Activated T-helper 17 cell treated with anti-CD3 and anti-CD28 coated beads, Interleukin-2, amount 50 U/mL, for 72 hours (primary cell): ENCODE results near the gene PYGO2. TPM values are rescaled to one million over a fixed set of nuclear protein-coding genes. Genes with fewer than 3 reads are reported as not detected.

Experiments
- ATAC-seq: fragments of 150-1000 bp; cut with Tn5 transposase; replicated peaks from 2 replicates; pipeline ENCODE4 v1.10.0; 2021; ENCODE audit warnings: mild to moderate bottlenecking, moderate library complexity
- H3K27ac Mint-ChIP-seq: one replicate; pipeline ENCODE4 v1.8.0; 2022; ENCODE audit warnings: mixed read lengths
- H3K27me3 Mint-ChIP-seq: one replicate; pipeline ENCODE4 v1.8.0; 2022; ENCODE audit warnings: mixed read lengths
- H3K36me3 Mint-ChIP-seq: one replicate; pipeline ENCODE4 v1.8.0; 2022; ENCODE audit warnings: low read depth, mild to moderate bottlenecking, mixed read lengths
- H3K4me1 Mint-ChIP-seq: one replicate; pipeline ENCODE4 v1.8.0; 2022; ENCODE audit warnings: mixed read lengths
- H3K4me3 Mint-ChIP-seq: one replicate; pipeline ENCODE4 v1.8.0; 2022; ENCODE audit warnings: mild to moderate bottlenecking, mixed read lengths
- H3K9me3 Mint-ChIP-seq: one replicate; pipeline ENCODE4 v1.8.0; 2022; ENCODE audit warnings: mixed read lengths
- total RNA-seq, 2 donors: library from RNA; stranded (reverse); gene quantifications; one replicate each; pipeline ENCODE4 v1.2.3, GENCODE V29; 2022

PYGO2 gene
- total RNA-seq, 2 donors from 2014 or later: 35.6 to 39.2 TPM

GRCh38 chr1:154966111-154966510 is 4.5 kb upstream of the PYGO2 start:
- no peaks in the 10 kb centered on the region for H3K9me3 Mint-ChIP-seq
- H3K27ac Mint-ChIP-seq: no peak overlapping the region
- peaks cover 19% of the 10 kb centered on the region for H3K4me1 Mint-ChIP-seq
- H3K27me3 Mint-ChIP-seq: no peaks in the 10 kb centered on the region
- no peak for ATAC-seq
- peaks cover 83% of the 10 kb centered on the region for H3K36me3 Mint-ChIP-seq
- no peak overlapping the region for H3K4me3 Mint-ChIP-seq

DNA sequence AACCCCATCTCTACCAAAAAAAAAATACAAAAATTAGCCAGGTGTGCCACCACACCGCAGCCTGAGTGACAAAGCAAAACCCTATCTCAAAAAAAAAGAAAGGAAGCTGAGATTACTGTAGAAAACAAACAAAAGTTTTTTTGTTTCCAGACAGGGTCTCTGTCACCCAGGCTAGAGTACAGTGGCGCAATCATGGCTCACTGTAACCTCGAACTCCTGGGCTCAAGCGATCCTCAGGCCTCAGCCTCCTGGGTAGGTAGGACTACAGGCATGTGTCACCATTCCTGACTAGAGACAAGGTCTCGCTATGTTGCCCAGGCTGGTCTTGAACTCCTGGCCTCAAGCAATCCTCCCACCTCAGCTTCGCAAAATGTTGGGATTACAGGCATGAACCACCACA is 2.8 kb upstream of the PYGO2 start:
- peaks cover 10% of the 10 kb centered on the region for H3K4me1 Mint-ChIP-seq
- no peak overlapping the region for H3K4me3 Mint-ChIP-seq
- ATAC-seq: no peak
- H3K36me3 Mint-ChIP-seq: peaks cover 95% of the 10 kb centered on the region
- no peaks in the 10 kb centered on the region for H3K27me3 Mint-ChIP-seq
- H3K27ac Mint-ChIP-seq: peak overlapping the region; percentile 87
- H3K9me3 Mint-ChIP-seq: no peaks in the 10 kb centered on the region

GRCh38 chr1:154963643-154964042 is 2.1 kb upstream of the PYGO2 start:
- no peak for ATAC-seq
- Mint-ChIP-seq H3K27me3 (no peaks in the 10 kb centered on the region), H3K27ac (peak overlapping the region; percentile 87), H3K36me3 (peaks cover 95% of the 10 kb centered on the region), H3K9me3 (no peaks in the 10 kb centered on the region), H3K4me3 (peak overlapping the region; percentile 95), H3K4me1 (peaks cover 6% of the 10 kb centered on the region)

DNA sequence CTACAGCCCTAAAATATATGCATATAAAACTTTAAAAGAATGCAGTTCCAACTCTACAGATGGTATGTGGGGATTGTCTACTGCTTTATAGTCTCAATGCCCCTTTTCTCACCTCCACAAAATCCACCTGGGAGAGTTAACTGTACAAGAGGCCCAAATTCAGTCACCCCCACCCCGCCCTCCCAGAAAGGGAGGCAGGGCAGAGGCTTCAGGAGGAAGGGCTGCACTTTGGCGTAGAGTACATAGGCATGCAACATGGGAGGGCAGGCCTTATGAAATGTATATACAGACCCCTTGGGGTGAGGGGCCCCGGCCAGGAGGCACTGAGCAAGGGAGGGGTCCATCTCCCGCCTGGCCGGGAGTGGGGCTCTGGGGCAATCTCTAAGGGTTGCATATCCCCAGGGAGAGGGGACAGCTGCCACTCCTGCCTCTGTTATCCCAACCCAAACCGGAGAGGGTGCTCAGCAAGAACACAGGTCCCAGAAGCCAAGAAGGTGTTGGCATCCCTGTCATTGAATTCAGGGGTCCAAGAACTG is 1.3 kb upstream of the PYGO2 start:
- H3K36me3 Mint-ChIP-seq: peaks cover 95% of the 10 kb centered on the region
- H3K27ac Mint-ChIP-seq: peak overlapping the region; percentile 87

GRCh38 chr1:154962156-154962749 is 671 bp upstream of the PYGO2 start:
- peak overlapping the region; percentile 87 for H3K27ac Mint-ChIP-seq
- H3K27me3 Mint-ChIP-seq: no peaks in the 10 kb centered on the region
- ATAC-seq: peak; percentile 6
- H3K4me3 Mint-ChIP-seq: peak overlapping the region; percentile 95
- peaks cover 95% of the 10 kb centered on the region for H3K36me3 Mint-ChIP-seq
- H3K9me3 Mint-ChIP-seq: no peaks in the 10 kb centered on the region
- H3K4me1 Mint-ChIP-seq: peaks cover 7% of the 10 kb centered on the region

More for the DNA sequence above, 1.3 kb upstream of the PYGO2 start:
- ATAC-seq: no peak
- H3K27me3 Mint-ChIP-seq: no peaks in the 10 kb centered on the region
- H3K4me3 Mint-ChIP-seq: peak overlapping the region; percentile 95
- peaks cover 6% of the 10 kb centered on the region for H3K4me1 Mint-ChIP-seq
- H3K9me3 Mint-ChIP-seq: no peaks in the 10 kb centered on the region

- Mint-ChIP-seq H3K9me3 (no peaks in the 10 kb centered on the region), H3K4me1 (peaks cover 18% of the 10 kb centered on the region), H3K27me3 (no peaks in the 10 kb centered on the region), H3K27ac (peak overlapping the region; percentile 88), H3K36me3 (peaks cover 93% of the 10 kb centered on the region), H3K4me3 (peak overlapping the region; percentile 95)
- no peak for ATAC-seq
These were observed 991 bp downstream of the PYGO2 start for GRCh38 chr1:154960446-154961136.

DNA sequence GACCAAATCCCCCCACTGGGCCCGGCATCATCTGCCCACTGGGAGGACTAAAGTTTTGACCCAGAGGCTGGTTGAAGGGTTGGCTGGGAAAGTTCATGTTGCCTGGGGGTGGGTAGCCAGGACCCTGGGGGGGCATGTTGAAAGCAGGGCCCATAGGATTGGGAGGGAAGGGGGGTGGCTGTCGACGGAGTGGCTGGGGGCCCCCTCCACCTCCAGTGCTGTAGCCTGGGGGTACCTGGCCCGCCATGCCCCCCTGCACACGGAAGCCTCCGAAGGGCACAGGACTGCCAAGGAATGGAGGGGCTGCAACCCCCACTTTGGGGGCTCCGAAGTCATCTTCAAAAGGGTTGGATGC is 2.2 kb downstream of the PYGO2 start:
- no peak for ATAC-seq
- Mint-ChIP-seq H3K9me3 (no peaks in the 10 kb centered on the region), H3K27ac (peak overlapping the region; percentile 88), H3K4me3 (peak overlapping the region; percentile 95), H3K4me1 (peaks cover 21% of the 10 kb centered on the region), H3K27me3 (no peaks in the 10 kb centered on the region), H3K36me3 (peaks cover 92% of the 10 kb centered on the region)

GRCh38 chr1:154958681-154959425 is 2.7 kb downstream of the PYGO2 start:
- H3K27ac Mint-ChIP-seq: peak overlapping the region; percentile 70
- H3K36me3 Mint-ChIP-seq: peaks cover 87% of the 10 kb centered on the region
- H3K4me3 Mint-ChIP-seq: peak overlapping the region; percentile 95
- H3K4me1 Mint-ChIP-seq: peaks cover 24% of the 10 kb centered on the region
- no peak for ATAC-seq
- no peaks in the 10 kb centered on the region for H3K9me3 Mint-ChIP-seq
- H3K27me3 Mint-ChIP-seq: no peaks in the 10 kb centered on the region

GRCh38 chr1:154958036-154958435 is 3.5 kb downstream of the PYGO2 start:
- H3K4me1 Mint-ChIP-seq: peaks cover 28% of the 10 kb centered on the region
- H3K27me3 Mint-ChIP-seq: no peaks in the 10 kb centered on the region
- H3K36me3 Mint-ChIP-seq: peaks cover 84% of the 10 kb centered on the region
- H3K4me3 Mint-ChIP-seq: peak overlapping the region; percentile 19
- no peaks in the 10 kb centered on the region for H3K9me3 Mint-ChIP-seq
- ATAC-seq: no peak
- H3K27ac Mint-ChIP-seq: peak overlapping the region; percentile 70

GRCh38 chr1:154957091-154957657 is 4.4 kb downstream of the PYGO2 start:
- Mint-ChIP-seq H3K27ac (peak overlapping the region; percentile 100), H3K4me1 (peaks cover 37% of the 10 kb centered on the region), H3K27me3 (no peaks in the 10 kb centered on the region), H3K9me3 (no peaks in the 10 kb centered on the region), H3K36me3 (peaks cover 84% of the 10 kb centered on the region), H3K4me3 (peak overlapping the region; percentile 99)
- no peak for ATAC-seq

DNA sequence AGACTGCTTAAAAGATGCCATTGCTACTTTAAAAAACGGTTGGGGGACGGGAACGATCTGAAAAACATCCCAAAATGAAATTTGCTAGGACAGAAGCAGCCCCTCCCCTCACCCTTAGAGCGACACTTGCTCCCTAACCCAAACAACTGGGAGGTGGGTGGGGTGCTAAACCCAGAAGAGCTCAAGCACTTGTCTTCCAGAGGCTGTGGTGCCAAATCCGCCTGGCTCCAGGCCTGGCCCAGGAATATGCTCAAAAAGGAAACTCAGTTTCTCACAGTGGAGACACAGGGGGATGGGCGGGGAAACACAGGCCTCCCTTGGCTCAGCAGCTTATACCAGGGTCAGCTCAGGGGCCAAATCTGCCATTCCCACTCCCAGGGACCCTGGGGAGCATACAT is 5.0 kb downstream of the PYGO2 start:
- H3K27me3 Mint-ChIP-seq: no peaks in the 10 kb centered on the region
- peaks cover 87% of the 10 kb centered on the region for H3K36me3 Mint-ChIP-seq
- peak overlapping the region; percentile 100 for H3K27ac Mint-ChIP-seq
- peaks cover 41% of the 10 kb centered on the region for H3K4me1 Mint-ChIP-seq
- ATAC-seq: no peak
- no peaks in the 10 kb centered on the region for H3K9me3 Mint-ChIP-seq
- H3K4me3 Mint-ChIP-seq: peak overlapping the region; percentile 99

DNA sequence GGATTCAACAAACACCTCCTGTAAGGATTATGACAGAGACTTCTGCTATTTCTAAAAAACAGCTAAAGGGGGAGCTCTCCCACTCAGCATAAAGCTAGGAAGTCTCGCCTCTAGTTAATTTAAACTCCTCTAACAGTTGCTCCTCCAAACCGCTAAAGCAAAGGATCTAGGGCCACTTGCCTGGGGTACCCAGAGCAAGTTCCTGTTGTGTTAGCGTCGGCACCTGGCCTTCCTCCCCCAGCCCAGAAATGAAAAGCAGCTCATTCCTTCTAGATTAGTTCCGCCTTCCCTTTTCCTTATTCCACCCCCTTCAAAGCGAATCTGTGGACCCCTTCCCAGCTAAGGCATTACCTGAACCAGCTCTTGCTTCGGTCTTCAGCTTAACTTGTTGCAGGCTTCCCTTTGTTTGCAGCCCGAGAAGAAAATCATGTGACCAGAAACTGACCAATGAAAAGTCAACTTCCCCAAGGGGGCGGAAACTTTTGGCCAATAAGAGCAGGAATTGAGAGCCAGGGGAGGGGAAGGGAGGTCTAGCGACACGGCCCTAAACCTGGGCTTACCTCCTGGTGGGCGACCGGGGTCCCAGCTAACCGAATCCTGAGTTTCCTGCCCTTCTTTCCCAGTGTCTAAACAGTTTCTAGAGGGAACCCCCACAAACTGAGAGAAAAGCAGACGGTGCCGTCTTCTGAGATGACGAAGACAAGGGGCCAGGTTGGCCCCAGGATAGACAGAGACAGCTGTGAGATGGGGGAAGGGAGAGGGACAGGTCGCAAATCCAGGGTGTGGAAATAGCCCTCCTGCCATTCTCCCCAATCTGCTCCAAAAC is 5.7 kb downstream of the PYGO2 start, which contains the start of gene PBXIP1:
Gene PBXIP1, minus strand, starts transcription at position 382 of the 826 bp plus-strand sequence. CDS start 2,378 bp downstream, outside the sequence.
- peak; percentile 55 for ATAC-seq
- Mint-ChIP-seq H3K4me1 (peaks cover 42% of the 10 kb centered on the region), H3K27ac (peak within 1 kb of the TSS; percentile 100), H3K4me3 (peak within 1 kb of the TSS; percentile 99), H3K9me3 (no peaks in the 10 kb centered on the region), H3K27me3 (no peaks in the 10 kb centered on the region), H3K36me3 (peaks cover 88% of the 10 kb centered on the region)

DNA sequence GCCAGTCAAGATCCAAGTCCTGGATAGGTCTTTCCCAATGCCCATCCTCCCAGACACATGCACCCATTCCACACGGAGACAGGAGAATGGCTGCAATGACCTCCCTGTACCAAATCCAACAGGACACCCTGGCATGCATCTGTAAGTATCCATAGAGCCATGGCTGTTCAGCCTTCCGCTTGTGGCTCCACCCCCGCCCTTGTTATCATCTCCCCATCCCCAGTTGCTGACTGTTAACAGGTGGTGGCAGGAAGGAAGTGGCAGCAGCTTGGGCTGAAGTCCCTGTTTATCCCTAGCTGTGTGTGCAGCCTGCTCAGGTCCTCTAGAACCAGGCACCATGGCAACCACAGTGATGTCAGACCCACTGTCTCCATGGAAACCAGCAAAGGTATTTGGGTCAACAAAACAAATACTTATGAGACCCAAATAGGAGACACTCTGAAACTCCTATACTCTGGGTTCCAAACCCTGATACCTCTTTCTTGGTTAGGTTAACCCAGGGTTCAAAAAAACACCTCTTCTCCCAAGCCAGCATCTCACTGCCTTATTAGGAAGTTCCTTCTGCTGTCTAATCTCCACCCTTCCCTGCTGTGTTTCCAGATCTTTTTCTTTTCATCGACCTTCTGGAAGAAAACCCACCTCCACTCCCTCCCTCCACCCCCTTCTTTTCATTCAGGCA is 6.4 kb downstream of the PYGO2 start:
- Mint-ChIP-seq H3K36me3 (peaks cover 88% of the 10 kb centered on the region), H3K27me3 (no peaks in the 10 kb centered on the region), H3K27ac (peak overlapping the region; percentile 100), H3K9me3 (no peaks in the 10 kb centered on the region), H3K4me1 (peaks cover 49% of the 10 kb centered on the region), H3K4me3 (peak overlapping the region; percentile 99)
- ATAC-seq: peak; percentile 87
